NCI-H1417 treated with DMSO at 0.1 percent for 48 hours (cell line): ENCODE results near the gene SORCS2.

Source experiments
- DNase-seq: peaks from one replicate; lab custom pipeline; 2025; lab: John Stamatoyannopoulos, UW

Gene SORCS2

DNA sequence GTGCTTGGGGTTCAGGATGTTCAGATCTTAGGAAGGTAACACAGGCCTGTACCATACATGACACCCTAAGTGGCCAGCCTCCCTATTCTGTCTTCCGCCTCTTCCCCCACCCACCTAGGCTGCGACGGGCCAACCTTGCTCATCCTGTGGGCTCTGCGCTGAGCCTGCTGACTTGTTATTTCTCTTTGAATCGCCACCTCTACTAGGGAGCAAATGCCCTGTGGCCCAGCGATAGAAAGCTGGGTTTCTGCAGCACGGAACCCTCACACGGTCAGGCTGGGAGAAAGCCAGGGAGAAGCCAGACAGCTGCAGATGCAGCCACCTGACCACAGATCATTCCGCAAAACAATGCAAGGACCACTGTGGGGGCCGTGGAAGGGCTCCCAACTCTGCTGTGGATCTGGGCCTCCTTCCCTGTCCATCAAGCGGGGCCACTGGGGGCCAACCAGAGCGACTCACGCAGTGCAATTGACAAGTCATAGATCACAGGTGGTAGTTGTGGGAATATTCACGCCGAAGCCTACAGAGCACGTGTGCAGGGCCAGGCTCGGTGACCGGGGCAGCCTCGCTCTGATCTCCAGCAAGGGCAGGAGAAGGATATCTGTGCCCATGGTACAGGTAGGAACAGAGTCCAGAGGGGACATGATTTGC, 519.8 kb downstream of the SORCS2 start:
- DNase-seq, result no peak

- DNase-seq, result no peak
Measured at GRCh38 chr4:7713757-7714156, 521.4 kb downstream of the SORCS2 start.

DNA sequence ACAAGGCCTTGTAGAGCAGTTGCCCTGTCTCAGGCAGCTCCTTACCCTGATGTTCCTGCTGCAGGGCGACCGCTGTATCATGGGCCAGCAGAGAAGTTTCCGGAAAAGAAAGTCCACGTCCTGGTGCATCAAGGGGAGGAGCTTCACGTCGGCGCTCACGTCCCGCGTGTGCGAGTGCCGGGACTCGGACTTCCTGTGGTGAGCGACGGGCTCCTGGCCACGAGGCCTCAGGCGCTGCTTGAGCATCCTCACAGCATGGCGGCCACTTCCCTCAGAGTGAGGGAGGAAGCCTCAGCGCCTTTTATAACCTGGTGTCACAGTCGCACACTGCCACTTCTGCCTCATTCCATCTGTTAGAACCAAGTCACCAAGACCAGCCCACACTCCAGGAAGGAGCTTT, 521.8 kb downstream of the SORCS2 start:
- DNase-seq, result no peak

- DNase-seq, result no peak
Measured at GRCh38 chr4:7714738-7715137, 522.4 kb downstream of the SORCS2 start.

- no peak for DNase-seq
Measured at GRCh38 chr4:7715271-7716009, 523.1 kb downstream of the SORCS2 start.

DNA sequence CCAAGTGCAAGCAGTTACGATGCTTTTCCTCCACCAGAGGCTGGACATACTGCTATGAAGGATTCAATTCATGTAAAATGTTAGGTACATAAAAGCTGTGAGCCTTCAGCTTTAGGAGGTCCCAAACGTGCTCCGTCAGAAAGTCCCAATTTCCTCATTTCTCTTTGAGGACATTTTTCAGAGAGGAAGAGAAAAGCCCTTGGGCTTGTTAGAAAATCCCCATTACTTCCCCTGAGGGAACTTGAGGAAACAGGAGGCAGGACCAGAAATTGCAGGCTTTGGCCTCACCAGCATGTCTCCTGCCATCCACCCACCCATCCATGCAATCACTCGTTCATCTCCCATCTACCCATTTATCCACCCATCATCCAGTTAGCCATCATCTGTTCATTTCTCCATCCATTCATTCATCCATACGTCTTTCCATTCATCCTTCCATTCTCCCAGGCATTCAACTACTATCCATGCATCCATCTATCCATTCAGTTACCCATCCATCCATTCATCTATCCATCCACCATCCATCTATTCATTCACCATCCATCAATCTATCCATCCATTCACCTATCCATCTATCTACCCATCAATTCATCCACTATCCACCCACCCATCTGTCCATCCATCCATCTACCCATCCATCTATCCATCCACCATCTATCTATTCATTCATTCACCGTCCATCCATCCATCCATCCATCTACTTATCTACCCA, 523.8 kb downstream of the SORCS2 start:
- DNase-seq, result no peak

- no peak for DNase-seq
Measured at GRCh38 chr4:7717161-7717560, 524.8 kb downstream of the SORCS2 start.

DNA sequence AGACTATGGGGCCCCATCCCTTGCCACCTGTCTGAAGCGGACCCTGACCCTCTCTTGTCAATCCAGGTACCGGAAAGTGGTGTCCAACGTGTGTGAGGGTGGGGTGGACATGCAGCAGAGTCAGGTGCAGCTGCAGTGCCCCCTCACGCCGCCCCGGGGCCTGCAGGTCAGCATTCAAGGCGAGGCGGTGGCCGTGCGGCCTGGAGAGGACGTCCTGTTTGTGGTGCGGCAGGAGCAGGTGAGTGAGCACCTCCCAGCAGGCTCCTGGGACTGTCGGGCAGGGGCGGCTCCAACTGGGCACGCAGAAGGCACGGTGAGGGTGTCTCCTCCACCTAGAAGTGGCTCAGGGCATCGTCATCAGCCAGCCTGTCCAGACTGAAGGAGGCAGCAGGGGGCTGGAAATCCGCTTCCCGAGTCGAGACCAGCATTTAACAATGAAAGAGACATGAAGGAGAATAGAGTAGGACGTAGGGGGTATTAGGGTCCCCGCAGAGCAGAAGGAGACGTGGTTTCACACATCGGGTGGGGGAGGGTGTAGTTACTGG, 525.7 kb downstream of the SORCS2 start:
- no peak for DNase-seq

DNA sequence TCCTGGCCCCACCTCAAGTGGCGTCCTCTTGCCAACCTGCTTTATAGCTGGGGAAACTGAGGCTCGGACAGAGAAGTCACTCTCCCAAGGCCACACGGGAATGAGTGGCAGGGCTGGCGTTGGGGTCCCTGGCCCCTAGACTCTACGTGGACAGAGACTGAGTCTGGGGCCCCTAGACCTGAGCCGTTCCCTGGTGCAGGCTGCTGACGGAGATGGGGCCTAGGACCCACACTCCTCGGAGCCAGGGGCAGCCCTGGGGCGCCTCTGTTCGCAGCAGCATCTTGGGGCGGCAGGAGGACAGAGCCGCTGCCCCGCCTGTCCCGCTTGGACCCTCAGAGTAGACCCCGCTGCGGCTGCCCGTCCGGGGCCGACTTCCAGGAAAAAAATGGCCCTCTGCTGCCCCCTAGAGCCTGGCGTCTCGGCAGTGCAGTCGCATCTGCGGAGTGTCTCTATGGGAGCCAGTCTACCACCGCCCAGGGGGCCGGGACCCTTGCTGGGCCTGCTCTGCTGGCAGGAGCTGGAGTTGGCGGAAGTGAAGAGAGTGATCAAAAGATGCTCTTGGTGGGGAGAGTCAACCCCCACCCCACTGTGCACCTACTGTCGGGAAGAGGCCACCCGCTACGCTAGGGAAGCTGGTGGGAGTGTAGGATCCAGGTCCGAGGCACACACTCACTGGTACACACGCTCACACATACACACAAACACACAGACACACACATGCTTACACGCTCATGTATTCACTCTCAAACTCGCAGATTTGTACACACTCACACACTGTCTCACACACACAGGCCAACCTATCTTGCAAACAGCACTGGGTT, 527.2 kb downstream of the SORCS2 start:
- DNase-seq, result no peak

DNA sequence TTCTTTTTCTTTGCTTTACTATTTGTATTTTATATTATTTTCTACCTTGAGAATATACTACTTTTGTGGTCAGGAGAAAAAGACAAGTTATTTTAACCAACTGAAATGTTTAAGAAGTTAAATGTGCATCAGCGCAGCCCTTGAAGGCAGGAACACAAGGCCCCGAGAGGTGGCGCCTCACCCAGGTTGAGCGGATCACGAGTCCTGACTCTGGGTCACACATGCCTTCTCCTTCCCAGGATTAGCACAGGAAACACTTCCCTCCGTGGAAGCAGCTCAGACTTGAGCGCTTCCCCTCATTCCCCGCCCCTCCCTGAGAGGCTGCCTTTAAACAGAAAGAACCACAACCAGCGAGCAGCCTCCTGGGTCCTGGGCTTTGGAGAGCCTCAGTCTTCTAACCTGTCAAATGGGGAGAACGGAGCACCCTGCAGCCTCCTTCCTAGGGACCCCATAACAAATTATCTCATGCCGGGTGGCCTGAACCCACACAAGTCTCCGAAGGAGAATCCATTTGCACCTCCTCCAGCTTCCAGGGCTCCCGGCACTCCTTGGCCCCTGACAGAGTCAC, 529.7 kb downstream of the SORCS2 start:
- DNase-seq, result no peak

DNA sequence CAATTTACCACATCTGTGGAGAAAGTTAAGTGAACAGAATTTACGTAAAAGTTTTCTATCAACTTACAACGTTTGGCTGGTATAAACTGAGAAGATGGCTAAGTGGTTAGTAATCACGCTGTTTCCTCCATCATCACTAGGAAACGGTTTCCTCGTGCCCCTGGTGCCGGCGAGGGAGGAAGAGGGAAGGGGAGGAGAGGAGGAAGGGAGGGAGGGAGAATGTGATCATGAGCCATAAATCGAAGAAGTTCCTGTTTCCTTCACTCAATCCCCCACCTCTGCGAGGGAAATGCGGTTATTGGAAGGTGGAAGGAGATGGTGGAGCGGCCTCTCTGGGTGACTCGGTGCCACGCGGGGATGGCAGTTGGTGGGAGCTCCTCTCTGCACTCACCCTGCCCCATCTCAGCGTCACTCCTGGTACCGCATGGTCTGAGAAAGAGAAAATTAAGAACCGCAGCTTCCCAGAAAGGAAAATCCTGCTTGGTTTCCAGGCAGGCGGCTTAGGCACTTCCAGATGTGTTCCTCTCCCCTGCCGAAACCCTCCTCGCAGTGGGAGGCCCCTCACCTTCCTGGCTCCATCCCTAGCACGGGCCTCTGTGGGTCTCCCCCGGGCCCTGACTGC, 530.5 kb downstream of the SORCS2 start:
- DNase-seq, result no peak

GRCh38 chr4:7723625-7724024, 531.3 kb downstream of the SORCS2 start:
- DNase-seq, result no peak

GRCh38 chr4:7725951-7726350, 533.6 kb downstream of the SORCS2 start:
- no peak for DNase-seq

DNA sequence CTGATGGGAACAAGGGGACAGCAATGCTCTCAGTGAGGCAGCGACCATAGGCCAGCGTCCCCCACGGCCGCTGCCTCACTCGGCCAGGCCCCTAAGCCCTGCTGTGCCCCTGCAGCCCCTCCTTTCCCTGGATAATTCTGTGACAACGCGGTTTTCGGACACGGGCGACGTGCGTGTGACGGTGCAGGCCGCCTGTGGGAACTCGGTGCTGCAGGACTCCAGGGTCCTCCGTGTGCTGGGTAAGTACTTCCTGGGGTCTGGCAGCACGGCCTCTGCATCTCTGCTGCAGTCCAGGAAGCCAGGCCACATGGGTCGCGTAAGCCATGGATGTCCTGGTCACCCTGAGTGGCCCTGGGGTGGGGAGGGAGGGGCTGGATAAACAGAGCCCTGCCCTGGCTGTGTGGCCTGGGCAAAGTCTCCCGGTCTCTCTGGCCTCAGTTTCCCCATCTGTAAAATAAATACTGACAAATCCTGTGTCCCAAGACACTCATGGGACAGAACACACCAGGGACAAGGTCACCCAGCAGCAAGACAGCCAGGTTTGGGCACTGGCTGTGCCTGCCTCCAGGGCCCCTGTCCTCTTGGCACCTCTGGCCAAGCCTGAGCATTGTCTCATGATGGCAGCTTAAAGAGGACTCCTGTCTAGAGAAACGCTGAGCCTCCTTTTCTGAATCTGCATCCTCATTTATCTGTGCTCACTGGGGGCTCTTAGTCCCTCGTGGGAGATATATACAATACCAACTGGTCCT, 534.5 kb downstream of the SORCS2 start:
- no peak for DNase-seq

DNA sequence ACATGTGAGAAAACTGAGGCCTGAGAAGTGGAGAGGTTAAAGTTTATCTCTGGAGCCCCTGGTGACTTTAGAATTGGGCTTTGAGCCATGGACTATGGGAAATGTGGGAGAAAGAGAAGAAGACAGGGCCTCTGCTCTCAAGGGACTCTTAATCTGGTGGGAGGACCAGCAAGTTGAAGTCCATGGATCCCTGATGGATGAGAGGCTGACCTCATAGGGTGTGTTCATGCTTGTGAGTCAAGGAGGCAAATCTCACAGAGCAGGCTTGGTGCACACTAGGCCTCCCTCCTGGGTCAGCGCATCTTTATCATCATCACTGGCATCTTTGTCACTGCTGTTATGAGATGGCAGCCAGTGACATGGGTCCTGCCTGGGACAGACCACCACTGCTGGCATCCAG, 535.4 kb downstream of the SORCS2 start:
- DNase-seq, result no peak

DNA sequence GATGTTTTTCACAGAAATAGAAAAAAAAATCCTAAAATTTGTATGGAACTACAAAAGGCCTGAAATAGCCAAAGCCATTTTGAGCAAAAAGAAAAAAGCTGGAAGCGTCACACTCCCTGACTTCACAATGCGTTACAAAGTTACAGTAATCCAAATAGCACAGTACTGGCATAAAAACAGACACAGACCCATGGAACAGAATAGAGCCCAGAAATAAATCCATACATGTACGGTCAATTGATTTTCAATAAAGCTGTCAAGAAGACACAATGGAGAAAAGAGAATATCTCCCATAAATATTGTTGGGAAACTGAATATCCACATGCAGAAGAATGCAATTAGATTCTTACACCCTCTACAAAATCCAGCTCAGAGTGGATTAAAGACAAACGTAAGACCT, 539.1 kb downstream of the SORCS2 start:
- DNase-seq, result no peak

DNA sequence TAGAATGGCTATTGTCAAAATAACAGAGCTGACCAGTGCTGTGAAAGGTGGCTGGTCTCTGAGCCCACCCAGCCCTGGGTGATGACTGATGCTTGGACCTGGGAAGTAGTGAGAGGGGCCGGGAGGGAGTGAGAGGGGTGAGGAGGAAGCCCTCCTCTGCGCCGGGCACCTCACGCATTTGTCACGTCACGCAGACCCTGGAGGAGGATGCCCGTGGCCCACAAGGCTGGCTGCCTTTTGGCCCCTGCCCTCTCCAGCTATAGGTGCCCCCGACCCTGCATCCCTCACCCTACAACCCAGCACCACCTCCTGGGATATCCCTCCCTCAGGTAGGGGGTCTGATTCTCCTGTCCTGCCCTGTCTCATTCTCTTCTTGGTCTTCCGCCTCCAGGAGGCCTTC, 539.9 kb downstream of the SORCS2 start:
- DNase-seq, result no peak

GRCh38 chr4:7733201-7733600, 540.9 kb downstream of the SORCS2 start:
- DNase-seq, result no peak

DNA sequence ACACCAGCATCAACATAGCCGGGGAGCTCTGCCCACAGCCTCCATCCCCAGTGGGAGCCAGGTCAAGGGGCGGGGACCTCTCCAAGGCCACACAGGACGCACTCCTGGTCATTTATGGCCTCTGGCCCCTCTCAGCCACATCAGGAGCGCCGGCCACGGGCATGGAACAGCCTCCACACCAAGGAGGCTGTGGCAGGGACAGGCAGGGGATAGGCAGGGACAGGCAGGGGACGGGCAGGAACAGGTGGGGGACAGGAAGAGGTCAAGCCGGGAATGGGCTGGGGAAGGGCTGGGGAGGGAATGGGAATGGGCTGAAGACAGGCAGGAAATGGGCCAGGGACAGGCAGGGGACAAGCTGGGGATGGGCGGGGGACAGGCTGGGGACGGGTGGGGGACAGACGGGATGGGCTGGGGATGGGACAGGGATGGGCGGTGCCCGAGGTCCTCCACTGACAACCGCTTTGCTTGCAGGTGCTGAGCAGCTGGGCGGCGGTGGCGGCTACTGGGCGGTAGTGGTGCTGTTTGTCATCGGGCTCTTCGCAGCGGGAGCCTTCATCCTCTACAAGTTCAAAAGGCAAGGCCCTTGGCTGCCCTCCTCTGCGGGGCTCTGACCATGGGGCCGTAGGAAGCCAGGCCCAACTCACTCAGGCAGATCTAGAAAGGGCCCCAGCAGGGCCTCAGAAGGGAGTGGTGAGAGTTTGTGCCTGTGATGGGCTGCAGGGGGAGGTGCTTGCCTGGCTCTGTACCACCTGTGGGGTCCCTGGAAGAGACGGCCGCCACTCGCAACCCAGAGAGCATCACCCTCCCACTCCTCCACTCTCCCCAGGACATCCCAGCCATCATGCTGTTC, 541.7 kb downstream of the SORCS2 start:
- DNase-seq, result no peak
